Ecto neural progenitor cell (in vitro differentiated cells): Measurements from ENCODE around the gene ENPP1.

Source experiments
- DNase-seq: peaks from one replicate; pipeline ENCODE4 v3.0.0-alpha.2; 2018; ENCODE audit warnings: low spot score

ENPP1 gene

DNA sequence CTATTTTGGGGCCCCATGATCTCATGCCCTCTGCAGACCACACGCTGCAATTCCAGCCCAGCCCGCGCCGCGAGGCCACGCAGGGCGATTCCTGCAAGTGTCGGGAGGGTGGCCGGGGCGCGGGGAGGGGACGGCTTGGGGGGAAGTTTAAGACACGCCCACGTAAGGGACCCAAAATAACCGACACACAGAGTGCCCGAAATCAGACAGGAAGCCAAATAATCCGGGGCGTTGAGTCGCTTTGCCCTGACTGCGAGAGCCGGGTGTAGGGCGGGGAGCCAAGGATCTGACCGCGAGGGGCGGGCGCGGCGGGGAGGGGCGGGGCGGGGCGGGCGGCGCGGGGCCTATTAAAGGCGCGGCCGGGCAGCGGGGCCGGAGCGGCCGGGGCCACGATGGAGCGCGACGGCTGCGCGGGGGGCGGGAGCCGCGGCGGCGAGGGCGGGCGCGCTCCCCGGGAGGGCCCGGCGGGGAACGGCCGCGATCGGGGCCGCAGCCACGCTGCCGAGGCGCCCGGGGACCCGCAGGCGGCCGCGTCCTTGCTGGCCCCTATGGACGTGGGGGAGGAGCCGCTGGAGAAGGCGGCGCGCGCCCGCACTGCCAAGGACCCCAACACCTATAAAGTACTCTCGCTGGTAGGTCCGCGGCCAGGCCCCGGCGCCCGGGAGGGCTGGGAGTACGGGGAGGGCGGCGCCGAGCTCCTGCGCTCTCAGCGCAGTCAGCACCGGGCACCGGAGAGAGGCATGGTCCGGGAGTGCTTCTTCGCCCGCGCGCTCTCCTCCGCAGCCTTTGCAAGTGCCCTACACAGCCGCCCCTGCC is at the start of gene ENPP1:
ENPP1 (plus strand) TSS at position 377 of the 816 bp plus-strand sequence; CDS start at position 393, 16 bp downstream.
- peak; percentile 80 for DNase-seq

DNA sequence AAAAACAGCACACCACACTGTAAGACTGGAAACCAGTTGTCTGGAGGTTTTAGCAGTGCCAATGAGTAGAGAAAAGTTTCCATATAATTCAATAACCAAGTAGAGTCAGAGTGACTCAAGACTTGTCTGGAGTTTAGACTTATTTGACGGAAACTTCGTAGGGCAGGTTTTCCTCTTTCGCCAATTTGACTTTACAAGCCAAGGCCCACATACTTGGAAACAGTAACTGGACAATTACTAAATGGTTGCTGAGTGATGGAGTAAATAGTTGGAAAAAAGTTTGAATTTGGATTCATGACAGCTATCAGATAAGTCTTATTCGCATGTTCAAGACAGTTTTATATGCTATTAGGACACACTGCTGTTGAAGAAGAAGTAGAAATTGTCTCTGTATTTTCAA is 48.9 kb upstream of the ENPP1 start:
- DNase-seq, result no peak

DNA sequence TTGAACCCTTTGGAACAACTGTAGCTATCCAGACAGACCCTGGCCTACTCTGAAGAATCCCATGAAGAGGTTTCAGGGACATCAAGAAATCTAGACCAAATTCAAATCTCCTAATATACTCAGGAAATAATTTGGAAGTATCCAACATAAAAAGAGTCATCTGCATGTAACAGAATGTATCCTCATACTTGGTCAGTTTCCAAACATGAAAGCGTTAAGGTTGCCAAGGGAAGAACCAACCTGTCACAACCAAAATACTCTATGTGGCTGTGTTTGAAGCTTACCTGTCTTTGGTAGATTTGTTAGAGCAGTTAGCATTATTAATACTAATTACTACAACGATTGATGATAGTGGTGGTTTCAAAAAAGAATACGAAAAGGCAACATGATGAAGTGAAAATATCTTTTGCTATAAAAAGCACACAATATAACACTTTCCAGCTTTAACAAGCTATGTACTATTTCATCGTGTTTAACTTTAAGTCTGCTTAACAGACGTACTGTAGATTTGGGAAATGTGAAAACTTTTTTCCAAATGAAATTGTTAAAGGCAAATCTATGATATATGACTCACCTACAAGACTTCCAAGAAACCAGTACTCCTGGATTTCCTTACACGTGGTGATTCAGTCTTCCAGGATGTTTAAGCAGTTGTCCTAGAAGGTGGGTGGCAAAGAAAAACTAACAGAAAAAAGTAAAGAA is 46.6 kb upstream of the ENPP1 start:
- no peak for DNase-seq

DNA sequence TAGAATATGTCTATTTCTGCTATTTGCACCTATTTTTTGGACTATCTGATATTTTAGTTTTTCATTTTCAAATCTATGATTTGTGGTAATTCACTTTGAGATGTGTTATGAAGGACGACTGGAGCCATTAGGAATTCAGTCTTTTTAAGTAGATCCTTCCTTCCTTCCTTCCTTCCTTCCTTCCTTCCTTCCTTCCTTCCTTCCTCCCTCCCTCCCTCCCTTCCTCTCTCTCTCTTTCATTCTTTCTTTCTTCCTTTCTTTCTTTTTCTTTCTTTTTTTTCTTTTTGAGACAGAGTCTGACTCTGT is 46.1 kb upstream of the ENPP1 start:
- no peak for DNase-seq

DNA sequence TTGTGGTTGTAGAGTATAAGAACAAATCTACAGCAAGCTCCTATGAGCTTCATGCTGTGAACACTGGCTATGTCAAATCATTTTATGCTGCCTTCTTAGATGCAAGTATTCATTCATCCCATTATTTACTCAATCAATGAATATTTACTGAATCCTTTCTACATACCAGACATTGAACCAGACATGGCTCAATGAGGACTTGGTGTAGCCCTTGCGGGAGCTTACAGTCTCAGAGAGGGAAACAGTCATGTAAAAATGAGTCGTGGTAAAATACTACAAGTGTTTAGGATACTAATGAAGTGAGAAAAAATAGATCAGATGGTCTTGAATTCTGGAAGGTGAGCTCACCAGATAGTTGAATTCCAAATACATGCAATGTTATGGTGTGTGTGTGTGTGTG is 44.8 kb upstream of the ENPP1 start:
- DNase-seq, result no peak

DNA sequence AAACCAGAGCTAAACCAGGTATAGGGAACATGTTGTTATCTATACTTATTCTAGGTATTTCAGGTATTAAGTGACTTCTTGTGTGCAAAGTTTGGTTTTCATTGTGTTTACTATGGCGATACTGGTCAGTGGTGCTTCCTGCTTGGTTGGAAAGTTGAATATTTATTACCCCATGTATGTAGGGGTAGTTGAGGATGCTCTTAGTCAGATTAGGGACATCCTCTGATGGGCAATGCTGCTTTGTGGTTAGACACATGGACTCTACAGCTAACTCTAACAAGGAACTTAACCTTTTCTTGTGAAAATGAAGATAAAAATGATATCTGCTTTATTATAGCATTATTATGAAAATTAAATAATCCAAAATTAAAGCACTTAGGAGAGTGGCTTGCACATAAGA is 44.1 kb upstream of the ENPP1 start:
- DNase-seq, result no peak

DNA sequence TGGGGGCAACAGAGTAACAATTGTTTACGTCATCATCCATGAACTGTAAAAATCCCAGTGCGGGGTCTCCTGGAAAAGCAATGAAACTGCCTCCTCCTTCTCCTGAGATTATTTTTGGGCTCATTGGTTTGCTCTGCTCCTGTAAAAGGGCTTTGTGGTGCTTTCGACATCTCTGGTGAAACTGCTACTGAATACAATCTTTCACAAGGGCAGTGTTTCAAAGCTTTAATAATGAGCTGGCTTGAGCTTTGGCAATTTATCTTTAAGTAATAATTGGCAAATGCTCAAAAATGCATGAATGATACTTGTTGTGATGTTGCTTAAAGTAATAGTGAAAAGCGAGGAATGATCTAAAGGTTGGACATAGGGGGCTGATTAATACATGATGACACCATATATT is 43.5 kb upstream of the ENPP1 start:
- DNase-seq, result no peak

DNA sequence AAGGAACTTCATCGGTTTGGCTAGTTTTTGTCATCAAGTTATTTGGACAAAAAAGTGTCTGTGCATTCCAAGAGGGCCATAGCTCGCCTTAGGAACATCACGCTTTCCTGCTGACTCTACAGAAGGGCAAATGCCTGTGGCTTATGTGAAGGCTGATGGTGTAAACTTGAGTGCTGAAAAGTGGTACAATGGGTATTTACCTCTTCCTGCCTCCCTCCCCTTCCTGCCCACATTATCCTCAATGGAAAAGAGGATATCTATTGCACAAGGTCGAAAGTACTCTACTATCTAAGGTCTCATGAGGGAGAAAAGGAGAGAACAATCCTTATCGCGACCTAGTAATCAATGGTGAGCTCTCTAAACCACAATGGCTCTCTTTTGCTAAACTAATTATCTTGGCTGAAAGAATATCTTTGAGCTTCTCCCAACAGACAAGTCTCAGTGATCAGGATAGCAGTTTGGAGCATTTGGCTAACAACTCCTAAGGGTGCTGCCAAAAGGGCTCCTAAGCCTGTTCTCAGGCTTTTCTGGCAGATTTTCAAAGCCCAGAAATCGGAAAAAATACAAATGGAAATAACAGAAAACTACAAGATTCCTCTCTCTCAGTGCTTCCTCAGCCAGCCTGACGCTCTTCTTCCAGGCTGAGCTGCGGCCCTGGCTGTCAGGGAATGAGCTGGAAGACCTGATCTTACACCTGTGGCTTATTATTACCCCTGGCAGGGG is 42.6 kb upstream of the ENPP1 start:
- DNase-seq, result no peak

DNA sequence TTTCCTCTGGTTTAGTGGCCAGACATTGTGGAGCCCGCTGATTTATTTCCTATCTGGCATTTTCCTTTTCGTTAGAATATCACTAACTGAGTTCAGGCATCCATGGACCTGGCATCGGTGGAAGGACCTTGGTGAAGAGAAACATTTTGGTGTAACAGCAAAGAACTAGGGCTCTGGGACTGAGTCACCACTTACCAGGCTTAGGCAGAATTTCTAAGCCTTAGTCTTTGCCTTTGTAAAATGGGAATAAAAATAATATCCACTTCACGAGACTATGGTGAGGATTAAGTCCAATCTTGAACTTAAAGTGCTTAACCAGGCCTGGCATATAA is 42.0 kb upstream of the ENPP1 start:
- DNase-seq, result no peak

DNA sequence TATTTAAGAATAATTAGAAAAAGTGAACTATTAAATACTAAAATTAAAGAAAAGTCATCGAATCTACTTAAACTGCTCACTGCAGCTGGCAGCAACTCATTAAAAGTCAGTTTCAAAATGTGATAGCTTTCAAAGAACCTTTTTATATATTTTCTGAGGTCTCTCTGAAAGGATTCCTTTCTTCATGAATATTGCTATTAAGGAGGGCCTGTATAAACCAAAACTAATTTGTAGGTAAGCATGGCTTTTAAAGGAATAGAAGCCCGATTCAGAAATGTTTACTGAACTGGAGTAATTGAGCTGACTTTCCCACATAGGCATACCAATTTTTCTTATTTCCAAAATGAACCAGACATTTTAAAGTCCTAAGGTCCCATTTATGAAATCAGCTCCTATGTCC is 41.2 kb upstream of the ENPP1 start:
- no peak for DNase-seq

DNA sequence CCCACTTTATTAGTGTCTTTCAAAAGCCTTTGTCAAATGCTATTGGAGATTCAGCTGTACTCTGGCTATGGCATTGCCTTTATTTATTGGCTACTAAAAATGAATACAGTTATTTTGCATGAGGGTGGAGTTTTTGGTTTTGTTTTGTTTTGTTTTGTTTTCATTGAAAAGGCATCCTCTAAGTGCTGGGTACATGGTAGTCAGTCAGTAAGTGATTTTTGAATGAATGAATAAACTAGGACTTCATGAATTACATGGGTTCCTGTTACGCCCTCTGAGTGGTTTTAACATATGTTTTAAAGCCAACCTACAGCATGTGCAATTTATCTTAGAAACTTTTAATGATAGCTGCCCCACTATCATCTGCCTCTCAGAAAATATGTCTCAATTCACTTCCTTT is 38.9 kb upstream of the ENPP1 start:
- no peak for DNase-seq

DNA sequence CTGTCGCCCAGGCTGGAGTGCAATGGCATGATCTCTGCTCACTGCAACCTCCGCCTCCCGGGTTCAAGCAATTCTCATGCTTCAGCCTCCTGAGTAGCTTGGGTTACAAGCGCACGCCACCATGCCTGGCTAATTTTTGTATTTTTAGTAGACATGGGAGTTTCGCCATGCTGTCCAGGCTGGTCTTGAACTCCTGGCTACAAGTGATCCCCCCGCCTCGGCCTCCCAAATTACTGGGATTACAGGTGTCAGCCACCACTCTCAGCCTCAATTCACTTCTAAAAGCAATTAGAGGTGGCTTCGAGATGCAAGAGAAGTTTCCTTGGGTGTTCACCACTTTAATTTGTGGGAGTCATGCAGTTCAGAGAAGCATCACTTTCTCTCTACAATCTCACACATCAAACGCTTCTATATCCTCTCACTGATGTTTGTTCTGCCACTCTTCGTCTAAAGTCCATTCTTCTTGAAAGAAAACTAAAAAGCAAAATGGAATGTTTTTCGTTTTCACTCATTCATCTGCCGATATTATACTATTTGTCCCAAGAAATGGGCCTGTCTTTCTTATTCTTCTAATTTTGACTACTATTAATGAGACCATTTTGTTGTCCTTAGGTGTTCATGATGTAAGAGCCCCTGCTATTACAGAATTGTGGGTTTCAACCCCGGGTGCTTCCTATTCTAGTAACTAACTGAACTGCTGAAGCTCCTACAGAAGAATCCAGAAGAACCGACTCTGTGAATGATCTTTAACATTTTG is 38.3 kb upstream of the ENPP1 start:
- DNase-seq, result no peak

DNA sequence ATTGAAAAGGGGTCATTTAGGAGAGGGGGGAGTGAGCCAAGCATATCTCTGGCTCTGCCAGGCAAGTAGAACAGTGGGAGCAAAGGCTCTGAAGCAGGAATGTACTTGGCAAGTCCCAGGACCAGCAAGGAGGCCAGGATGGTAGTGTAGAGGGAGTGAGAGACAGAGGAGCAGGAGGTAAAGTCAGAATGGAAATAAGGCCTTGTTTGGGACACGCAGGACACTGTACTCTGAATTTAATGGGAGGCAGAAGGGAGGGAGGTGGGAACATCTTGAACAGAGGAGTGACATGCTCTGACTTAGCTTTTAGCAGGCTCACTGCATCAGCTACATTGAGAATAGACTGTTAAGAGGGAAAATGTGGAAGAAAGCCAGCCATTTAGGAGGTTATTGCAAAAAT is 37.0 kb upstream of the ENPP1 start:
- DNase-seq, result no peak

DNA sequence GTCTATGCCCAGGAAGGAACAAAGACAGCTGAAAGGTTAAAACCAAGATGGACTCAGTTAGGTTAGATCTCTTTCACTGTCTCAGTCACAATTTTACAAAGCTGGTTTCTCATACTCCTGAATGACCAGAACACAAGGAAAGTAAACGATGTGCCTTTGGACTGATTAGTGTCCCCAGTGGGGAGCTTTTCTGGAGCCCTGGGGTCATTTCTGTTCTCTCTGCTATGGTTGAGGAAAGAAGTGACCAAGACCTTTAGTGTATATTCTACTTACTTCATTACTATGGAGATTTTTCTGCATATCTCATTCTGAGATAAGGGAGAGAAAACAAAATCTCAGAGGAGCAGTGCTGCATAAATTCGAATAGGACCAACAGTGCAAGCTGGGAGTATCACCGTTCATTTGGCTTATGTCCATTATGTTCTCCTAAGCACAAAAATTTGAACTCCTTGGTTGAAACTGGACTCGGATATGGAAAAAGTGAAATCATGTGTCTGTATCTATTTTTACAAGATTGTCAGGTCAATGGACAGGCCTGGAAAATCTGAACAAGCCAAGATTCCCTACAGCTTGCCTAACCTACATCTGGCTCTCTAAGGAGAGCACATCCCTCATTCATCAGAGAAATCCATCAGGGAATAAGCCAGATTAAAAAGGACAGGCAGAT is 34.4 kb upstream of the ENPP1 start:
- no peak for DNase-seq

DNA sequence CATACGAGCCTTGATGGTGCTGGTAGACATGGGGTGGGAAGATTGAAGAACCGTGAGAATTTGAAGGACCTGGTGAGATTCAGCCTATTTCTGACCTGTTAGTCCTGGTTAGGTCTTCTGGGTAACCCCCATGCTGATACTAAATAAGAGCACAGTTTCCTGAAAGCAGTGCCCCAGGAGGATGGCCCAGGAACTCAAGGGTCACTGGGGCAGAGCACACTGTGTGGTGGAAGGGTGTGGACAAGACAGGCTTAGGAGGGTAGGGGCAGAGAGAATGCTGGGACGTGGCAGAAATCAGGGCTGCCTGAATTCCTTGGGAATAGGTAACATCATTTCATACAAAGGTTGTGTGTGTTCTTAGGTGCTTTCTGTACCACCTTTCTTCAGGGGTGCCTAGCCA is 31.9 kb upstream of the ENPP1 start:
- no peak for DNase-seq

DNA sequence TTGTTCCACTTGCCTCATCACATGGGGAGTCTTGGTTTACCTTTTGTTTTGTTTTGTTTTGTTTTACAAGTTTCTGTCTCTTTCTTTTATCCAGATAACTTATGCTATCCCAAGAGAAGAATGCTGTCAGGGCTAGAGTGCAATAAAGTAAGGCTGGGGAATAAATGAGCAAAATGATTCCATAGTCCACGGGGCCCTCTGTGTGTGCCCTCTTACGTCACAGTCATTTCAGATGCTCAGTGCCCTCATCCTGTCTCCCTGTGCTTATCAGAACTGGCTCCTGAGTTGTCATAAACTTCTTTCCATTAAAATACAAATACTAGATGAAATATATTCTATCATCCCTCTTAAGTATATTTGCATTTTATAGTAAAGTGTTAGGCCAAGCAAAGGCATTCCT is 30.8 kb upstream of the ENPP1 start:
- DNase-seq, result no peak

DNA sequence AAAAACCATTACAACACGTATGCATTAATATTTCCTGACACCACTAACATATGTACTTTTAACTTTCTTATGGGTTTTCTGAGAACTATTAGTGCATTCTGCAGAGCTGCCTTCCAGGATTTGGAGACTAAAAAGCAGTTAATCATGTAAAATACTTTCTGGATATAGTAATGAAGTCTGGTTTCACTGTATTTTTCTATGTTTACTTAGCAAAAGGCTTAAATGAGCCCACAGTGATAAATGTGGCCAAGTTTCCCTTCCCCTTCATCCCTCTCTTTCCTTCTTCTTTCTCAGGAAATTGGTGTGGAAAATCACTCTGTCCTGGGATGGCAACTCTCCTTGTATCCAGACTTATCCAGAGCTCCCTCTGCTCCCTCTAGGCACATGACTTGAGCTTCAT is 29.7 kb upstream of the ENPP1 start:
- no peak for DNase-seq

DNA sequence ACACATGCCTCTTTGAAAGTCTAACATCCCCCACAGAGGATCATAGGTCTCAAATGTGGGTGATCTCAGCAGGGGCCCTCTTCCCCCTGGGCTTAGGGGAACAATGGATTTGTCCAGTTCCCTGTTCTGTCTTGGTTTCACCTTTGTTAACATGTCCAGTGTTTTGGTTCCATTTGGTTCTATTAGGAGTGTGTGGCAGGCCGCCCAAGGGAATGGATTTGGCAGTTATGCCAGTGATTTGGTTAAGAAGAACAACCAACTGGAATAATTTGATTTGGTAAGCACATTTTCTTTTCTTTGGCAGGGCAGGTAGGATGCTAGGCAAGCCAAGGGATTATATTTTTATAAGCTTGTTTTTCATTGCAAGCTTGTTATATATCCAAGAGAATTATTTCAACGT is 28.5 kb upstream of the ENPP1 start:
- no peak for DNase-seq

DNA sequence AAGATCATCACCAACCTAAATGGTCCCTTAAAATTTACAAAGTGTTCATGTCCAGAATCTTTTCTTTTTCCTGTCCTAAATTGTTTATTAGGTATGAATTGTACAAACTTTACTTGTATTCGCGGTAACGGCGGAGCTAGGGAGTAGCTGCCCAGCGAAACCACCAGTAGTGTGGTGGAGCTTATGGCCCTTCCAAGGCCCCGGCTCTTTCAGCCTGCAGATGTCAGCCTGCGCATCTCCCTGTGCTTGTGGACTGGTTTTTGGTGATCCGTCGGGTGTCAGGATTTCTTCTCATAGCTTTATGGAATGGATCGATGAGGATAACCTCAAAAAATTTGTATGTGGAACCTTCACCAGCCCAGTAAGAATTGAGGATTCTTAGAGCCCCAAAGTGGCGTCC is 27.2 kb upstream of the ENPP1 start:
- DNase-seq, result no peak

DNA sequence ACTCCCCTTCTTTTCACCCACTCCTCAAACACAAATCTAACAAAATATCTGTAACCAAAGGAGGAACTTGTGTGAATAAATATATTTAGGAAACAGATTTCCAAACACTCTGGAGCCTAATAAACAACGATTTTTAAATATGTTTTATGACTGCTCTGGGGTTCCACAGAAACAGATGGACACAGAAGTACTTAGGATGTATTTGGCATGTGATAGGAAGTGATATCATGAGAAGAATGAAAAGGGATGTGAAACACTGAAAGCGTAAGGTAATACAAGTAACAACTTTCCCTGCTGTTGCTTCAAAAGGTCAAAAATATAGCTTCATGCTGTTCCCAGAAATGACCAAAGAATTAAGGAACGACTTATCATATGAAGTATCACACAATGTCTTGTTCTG is 26.1 kb upstream of the ENPP1 start:
- DNase-seq, result no peak

DNA sequence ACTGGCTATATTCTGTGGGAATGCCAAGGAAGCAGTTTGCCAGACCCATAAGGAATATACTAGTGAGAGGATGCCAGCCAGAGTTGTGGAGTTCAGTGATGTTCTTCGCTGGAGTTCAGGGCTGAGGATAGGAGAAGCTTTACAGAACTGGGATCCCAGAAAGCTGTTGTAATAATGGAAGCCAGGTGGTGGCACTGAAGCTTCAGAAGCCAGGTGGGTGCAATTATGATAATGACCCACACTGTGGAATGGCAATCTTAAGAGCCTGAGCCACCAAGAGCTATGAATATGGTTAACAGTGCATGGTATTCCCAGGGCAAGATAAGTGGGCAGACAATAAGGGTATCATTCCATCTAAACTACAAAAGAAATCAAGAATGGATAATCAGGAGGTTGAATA is 25.1 kb upstream of the ENPP1 start:
- DNase-seq, result no peak

DNA sequence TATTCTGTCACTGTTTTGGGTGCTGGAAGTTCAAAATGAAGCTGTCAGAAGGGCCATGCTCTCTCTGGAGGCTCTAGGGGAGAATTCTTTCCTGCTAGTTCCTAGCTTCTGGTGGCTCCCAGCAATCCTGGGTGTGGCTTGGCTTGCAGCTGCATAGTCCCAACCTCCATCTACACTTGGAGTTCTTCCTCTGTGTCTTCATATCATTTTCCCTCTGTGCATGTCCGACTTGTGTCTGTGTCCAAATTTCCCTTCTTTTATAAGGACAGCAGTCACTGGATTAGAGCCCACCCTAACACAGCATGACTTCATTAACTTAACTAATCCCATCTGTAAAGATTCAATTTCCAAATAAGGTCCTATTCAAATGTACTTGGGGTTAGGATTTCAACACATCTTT is 23.3 kb upstream of the ENPP1 start:
- DNase-seq, result no peak
